HT1080 (cell line): ENCODE results near the gene TRIM71. TPM values are rescaled to one million over a fixed set of nuclear protein-coding genes. Genes with fewer than 3 reads are reported as not detected.
"Not testable (repeated sequence)": the region's sequence is repeated elsewhere in the genome, so short reads cannot be mapped to it uniquely, and the experiment has no call there.

Experiments
- DNase-seq: peaks from one replicate; pipeline ENCODE4 v3.0.0-alpha.2; 2015; ENCODE audit warnings: low read depth
- total RNA-seq: library from RNA; depleted of rRNA; stranded (reverse); fragments of >200 nt; shearing (Covaris generic); gene quantifications from 2 replicates; pipeline ENCODE4 v1.2.3, GENCODE V29; 2014

TRIM71 gene
- total RNA-seq, 1 experiment from 2014 or later: not detected

GRCh38 chr3:32842987-32843386 is 25.2 kb downstream of the TRIM71 start:
- DNase-seq: no peak

GRCh38 chr3:32843510-32844321 is 25.9 kb downstream of the TRIM71 start:
- DNase-seq: no peak

GRCh38 chr3:32844322-32844654 is 26.5 kb downstream of the TRIM71 start:
- no peak for DNase-seq

GRCh38 chr3:32844914-32845313 is 27.1 kb downstream of the TRIM71 start:
- no peak for DNase-seq

GRCh38 chr3:32845546-32845945 is 27.7 kb downstream of the TRIM71 start:
- not testable (repeated sequence) for DNase-seq

GRCh38 chr3:32847045-32847444 is 29.2 kb downstream of the TRIM71 start:
- DNase-seq: not testable (repeated sequence)

- no peak for DNase-seq
Measured at GRCh38 chr3:32847528-32847927, 29.7 kb downstream of the TRIM71 start.

- no peak for DNase-seq
Measured at GRCh38 chr3:32848215-32848614, 30.4 kb downstream of the TRIM71 start.

- DNase-seq: no peak
Measured at GRCh38 chr3:32849046-32849445, 31.2 kb downstream of the TRIM71 start.

- DNase-seq: no peak
Measured at GRCh38 chr3:32850226-32850625, 32.4 kb downstream of the TRIM71 start.

- no peak for DNase-seq
Measured at GRCh38 chr3:32850636-32851035, 32.8 kb downstream of the TRIM71 start.

GRCh38 chr3:32852146-32852545 is 34.3 kb downstream of the TRIM71 start:
- DNase-seq: no peak

GRCh38 chr3:32855350-32855953 is 37.7 kb downstream of the TRIM71 start:
- DNase-seq: no peak

GRCh38 chr3:32856355-32856889 is 38.6 kb downstream of the TRIM71 start:
- DNase-seq: no peak

GRCh38 chr3:32856901-32857507 is 39.2 kb downstream of the TRIM71 start:
- DNase-seq: no peak

GRCh38 chr3:32857921-32858320 is 40.1 kb downstream of the TRIM71 start:
- no peak for DNase-seq

GRCh38 chr3:32859604-32860237 is 41.9 kb downstream of the TRIM71 start:
- DNase-seq: no peak

- no peak for DNase-seq
Measured at GRCh38 chr3:32860499-32860898, 42.7 kb downstream of the TRIM71 start.

GRCh38 chr3:32861681-32862080 is 43.9 kb downstream of the TRIM71 start:
- no peak for DNase-seq

GRCh38 chr3:32862247-32862935 is 44.6 kb downstream of the TRIM71 start:
- no peak for DNase-seq

- DNase-seq: no peak
Measured at GRCh38 chr3:32862936-32863487, 45.2 kb downstream of the TRIM71 start.
